ENCODE data around the gene RGS8.

Gene RGS8

GRCh38 chr1:182684116-182684828 is at the start of gene RGS8:
RGS8 (minus strand) TSS chr1:182684587; CDS start chr1:182669649, 14,938 bp downstream.
- DNase-seq = no peak

GRCh38 chr1:182731852-182732575 is 47.6 kb upstream of the RGS8 start:
- no peak for DNase-seq

GRCh38 chr1:182726912-182727311 is 42.5 kb upstream of the RGS8 start:
- no peak for DNase-seq

- peak; percentile 68 for DNase-seq
Observed at GRCh38 chr1:182725259-182726255, 41.2 kb upstream of the RGS8 start.

- no peak for DNase-seq
Observed at GRCh38 chr1:182724215-182724614, 39.8 kb upstream of the RGS8 start.

GRCh38 chr1:182723200-182723599 is 38.8 kb upstream of the RGS8 start:
- DNase-seq = no peak

- no peak for DNase-seq
Observed at GRCh38 chr1:182721525-182721924, 37.1 kb upstream of the RGS8 start.

- no peak for DNase-seq
Observed at GRCh38 chr1:182720463-182720862, 36.1 kb upstream of the RGS8 start.

- no peak for DNase-seq
Observed at GRCh38 chr1:182719553-182719952, 35.2 kb upstream of the RGS8 start.

GRCh38 chr1:182718311-182718710 is 33.9 kb upstream of the RGS8 start:
- DNase-seq = no peak

- no peak for DNase-seq
Observed at GRCh38 chr1:182716740-182717720, 32.6 kb upstream of the RGS8 start.

- no peak for DNase-seq
Observed at GRCh38 chr1:182715531-182715930, 31.1 kb upstream of the RGS8 start.

- DNase-seq = no peak
Observed at GRCh38 chr1:182714546-182714945, 30.2 kb upstream of the RGS8 start.

- DNase-seq = no peak
Observed at GRCh38 chr1:182713939-182714338, 29.6 kb upstream of the RGS8 start.

GRCh38 chr1:182713492-182713891 is 29.1 kb upstream of the RGS8 start:
- DNase-seq = no peak

GRCh38 chr1:182709855-182710254 is 25.5 kb upstream of the RGS8 start:
- DNase-seq = no peak

GRCh38 chr1:182709225-182709764 is 24.9 kb upstream of the RGS8 start:
- no peak for DNase-seq

- no peak for DNase-seq
Observed at GRCh38 chr1:182707122-182707521, 22.7 kb upstream of the RGS8 start.

GRCh38 chr1:182704677-182705076 is 20.3 kb upstream of the RGS8 start:
- no peak for DNase-seq

GRCh38 chr1:182703539-182703938 is 19.2 kb upstream of the RGS8 start:
- no peak for DNase-seq

GRCh38 chr1:182702826-182703524 is 18.6 kb upstream of the RGS8 start:
- DNase-seq = no peak
